ENCODE data around the gene ZNF419.
"Not testable (repeated sequence)": the region's sequence is repeated elsewhere in the genome, so short reads cannot be mapped to it uniquely, and the experiment has no call there.

ZNF419 gene

GRCh38 chr19:57506163-57506562, 18.6 kb downstream of the ZNF419 start:
- no peak for DNase-seq (ENCODE audit: low read depth)
- no peak for TF ChIP-seq CTCF (conservative IDR thresholded peaks at IDR 0.05; ENCODE audit: low read depth, low read length)
- no peak overlapping the region for H3K4me3 ChIP-seq (ENCODE audit: low read depth, low read length)

- no peak for TF ChIP-seq CTCF (conservative IDR thresholded peaks at IDR 0.05; ENCODE audit: low read depth, low read length)
- no peak for DNase-seq (ENCODE audit: low read depth)
- no peak overlapping the region for H3K4me3 ChIP-seq (ENCODE audit: low read depth, low read length)
Measured at GRCh38 chr19:57511484-57511883, 23.9 kb downstream of the ZNF419 start.

GRCh38 chr19:57512845-57513244, 25.3 kb downstream of the ZNF419 start:
- TF ChIP-seq CTCF (conservative IDR thresholded peaks at IDR 0.05; ENCODE audit: low read depth, low read length), result no peak
- DNase-seq (ENCODE audit: low read depth), result peak; percentile 37
- no peak overlapping the region for H3K4me3 ChIP-seq (ENCODE audit: low read depth, low read length)

GRCh38 chr19:57515255-57515654, 27.7 kb downstream of the ZNF419 start:
- no peak overlapping the region for H3K4me3 ChIP-seq (ENCODE audit: low read depth, low read length)
- TF ChIP-seq CTCF (conservative IDR thresholded peaks at IDR 0.05; ENCODE audit: low read depth, low read length), result no peak
- no peak for DNase-seq (ENCODE audit: low read depth)

GRCh38 chr19:57518021-57518420, 30.5 kb downstream of the ZNF419 start:
- not testable (repeated sequence) for DNase-seq (ENCODE audit: low read depth); H3K4me3 ChIP-seq (ENCODE audit: low read depth, low read length)

- DNase-seq (ENCODE audit: low read depth), result peak; percentile 94
- peak within 1 kb of the TSS; percentile 97 for H3K4me3 ChIP-seq (ENCODE audit: low read depth, low read length)
- no peak for TF ChIP-seq CTCF (conservative IDR thresholded peaks at IDR 0.05; ENCODE audit: low read depth, low read length)
Measured at GRCh38 chr19:57527136-57527881, 39.8 kb downstream of the ZNF419 start, which contains the start of gene ZNF549. Gene ZNF549 (plus strand): TSS chr19:57527356. CDS start chr19:57527574, 218 bp downstream.

GRCh38 chr19:57537953-57538547, 50.5 kb downstream of the ZNF419 start:
- no peak for DNase-seq (ENCODE audit: low read depth)
- no peak for TF ChIP-seq CTCF (conservative IDR thresholded peaks at IDR 0.05; ENCODE audit: low read depth, low read length)
- H3K4me3 ChIP-seq (ENCODE audit: low read depth, low read length), result no peak overlapping the region
